ENCODE measurements around the gene PSD4.

PSD4 gene

DNA sequence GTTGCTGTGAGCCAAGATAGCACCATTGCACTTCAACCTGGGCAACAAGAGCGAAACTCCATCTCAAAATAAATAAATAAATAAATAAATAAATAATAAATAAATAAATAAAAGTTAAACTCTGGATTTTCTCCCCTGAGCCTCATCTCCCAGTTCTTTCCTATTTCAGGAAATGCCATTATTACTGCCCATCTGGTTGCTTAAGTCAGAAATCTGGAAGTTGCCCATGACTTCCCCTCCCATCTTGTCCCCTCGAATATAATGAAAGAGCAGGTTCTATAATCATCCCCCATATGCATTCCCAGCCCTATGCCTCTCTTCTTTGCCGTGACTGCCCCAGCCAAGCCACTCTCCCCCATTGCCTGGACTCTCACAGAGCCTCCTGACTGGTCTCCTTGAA lies 4.2 kb upstream of the PSD4 start:
- no peak for DNase-seq

DNA sequence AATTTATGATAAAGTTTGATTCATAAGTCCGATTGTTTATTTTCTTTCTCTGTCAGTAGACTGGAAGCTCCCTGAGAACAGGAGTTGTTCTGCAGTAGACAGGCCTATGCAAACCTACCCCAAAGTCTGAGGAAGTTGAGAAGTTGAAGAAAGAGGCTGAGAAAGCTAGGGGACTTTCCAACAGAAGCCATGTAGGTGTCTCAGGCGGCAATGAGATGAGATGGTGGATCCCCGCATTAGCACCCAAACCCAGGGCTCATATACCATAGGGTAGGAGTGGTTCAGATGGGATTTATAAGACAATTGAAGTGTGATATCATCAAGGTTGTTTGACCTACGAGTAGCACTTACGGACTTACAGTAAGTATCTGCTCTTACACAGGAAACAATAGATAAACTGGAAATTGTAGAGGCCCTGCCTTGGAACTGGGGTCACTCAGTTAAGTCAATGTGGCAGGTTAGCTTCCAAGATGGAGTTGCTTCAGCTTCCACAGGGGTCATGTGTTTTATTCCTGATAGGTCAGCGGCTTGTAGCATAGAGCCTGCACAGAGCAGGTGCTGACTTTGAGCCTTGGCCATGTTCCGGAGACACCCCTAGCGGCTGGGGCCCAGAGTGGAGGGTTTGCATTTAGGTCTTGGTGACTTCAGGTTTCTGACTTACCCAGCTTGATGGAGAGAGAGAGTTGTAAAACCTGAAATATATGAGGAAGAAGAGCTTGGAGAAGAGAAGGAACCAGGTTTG lies 2.3 kb upstream of the PSD4 start:
- no peak for DNase-seq

DNA sequence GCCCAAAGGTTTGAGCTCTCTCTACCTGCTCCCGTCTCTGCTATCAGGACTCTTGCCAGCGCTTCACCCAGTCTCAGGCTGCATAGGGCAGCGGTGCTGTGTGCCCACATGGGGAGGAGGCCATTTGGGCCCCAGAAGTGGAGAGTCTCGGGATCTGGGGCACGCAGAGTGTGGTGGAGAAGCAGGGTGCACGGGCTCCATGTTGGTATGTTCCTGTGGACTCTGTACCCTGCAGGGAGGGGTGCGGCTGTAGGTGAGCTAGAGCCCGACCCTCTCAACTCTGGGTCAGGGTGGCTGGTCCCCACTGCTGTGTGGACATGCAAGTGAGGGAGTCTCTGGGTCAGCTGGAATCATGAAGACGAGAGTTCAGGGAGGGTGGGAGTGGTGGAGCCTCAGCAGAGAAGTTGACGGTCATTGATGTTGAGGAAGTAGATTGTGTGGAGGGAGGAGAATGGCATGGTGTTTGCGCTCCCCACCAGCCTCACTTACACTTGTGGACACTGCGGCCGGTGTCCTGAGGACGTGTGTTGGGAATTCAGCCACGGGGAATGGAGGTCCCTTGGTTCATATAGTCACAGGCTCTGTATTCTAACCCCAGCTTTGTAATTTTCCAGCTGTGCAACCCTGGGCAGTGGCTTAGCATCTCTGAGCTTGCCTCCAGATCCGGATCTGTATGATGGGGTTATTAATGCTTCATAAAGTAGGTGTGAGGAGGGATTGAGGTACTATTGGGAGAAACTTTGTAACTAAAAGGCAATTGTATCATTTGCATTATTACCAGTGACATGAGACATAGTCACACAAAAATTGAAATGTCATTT lies 840 bp upstream of the PSD4 start:
- DNase-seq, result no peak

DNA sequence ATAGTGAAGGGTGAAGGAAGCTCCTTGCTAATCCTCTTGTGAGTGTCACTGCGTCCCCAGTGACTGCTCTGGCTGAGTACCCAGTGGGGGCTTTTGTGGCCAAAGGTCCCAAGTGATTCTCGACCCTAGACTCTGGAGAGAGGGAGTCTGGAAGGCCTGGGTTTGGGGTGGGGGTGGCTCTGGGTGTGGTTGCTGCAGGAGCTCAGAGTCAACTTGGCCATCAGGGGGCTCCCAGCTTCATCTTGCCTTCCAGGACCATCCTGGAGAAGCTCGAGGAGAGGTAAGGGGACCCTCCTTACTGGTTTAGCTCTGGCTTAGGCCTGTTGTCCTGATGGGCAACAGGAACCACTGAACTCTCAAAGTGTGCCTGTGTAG lies 592 bp downstream of the PSD4 start:
- DNase-seq, result no peak

DNA sequence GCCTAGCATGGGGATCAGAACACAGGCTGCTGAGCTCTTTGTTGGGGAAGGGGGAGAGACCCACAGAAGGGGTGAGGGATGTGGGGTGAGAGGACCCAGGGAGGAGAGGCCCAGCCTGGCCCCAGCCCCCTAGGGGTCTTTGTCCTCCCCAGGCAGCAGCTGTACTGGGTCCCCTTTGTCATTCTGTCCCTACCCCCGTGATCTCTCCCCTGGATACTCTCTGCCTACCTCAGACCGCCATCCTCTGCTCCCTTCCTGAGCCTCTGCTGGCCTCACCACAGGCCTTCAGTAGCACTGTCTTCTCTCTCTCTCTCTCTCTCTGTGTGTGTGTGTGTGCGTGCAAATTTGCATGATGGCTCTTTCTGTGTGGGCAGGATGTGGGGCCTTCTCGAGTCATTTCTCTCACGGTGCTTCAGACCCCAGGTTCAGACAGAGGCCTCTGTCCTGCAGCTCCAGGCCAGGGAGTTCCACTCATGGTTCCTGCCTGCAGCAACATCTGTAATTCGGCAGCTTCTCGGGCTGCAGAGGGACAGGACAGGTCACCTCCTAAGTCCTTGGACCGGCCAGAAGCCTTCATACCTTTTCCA lies 1.4 kb downstream of the PSD4 start:
- DNase-seq, result no peak

DNA sequence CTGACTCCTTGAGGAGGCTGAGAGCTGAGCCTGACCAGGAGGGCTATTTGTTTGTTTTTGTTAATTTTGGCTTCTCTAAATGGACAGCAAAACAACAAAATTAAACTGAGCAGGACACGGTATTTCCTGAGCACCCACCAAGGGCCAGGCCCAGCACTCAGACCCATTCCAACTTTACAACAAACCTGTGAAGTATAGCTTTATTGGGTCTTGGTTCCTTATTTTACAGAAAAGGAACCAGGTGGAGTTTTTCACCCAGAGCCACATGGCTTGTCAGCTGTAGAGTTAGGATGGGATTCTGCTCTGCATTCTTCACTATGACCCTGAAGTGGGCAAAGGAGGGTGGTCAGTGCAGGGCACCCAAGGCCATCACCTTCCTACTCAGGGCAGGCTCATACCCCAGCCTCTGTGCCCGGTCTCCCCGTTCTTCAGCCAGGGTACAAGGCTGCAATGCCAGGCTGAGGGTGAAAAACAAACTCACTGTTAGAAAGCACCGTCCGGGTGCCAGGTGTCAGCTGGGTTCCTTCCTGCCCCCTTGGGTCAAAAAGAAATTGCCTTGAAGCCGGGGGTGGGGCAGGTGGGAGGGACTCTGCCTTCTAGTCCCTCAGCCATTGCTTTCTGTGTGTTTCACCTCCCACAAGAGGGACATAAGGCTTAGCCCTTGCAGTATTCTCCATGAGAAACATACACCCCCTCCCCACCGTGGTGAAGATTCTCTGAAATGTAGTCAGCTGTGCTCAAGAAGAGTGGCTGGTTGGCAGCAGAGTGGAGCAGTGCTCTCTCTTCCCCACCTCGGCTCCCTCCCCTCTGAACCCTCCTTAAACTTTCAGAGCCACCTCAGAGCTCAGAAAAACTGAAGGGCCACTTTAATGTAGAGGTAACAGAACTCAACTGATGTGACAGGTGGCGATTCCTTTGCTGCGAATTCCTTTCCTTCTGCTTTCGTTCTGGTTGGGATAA lies 2.2 kb downstream of the PSD4 start:
- DNase-seq, result no peak

DNA sequence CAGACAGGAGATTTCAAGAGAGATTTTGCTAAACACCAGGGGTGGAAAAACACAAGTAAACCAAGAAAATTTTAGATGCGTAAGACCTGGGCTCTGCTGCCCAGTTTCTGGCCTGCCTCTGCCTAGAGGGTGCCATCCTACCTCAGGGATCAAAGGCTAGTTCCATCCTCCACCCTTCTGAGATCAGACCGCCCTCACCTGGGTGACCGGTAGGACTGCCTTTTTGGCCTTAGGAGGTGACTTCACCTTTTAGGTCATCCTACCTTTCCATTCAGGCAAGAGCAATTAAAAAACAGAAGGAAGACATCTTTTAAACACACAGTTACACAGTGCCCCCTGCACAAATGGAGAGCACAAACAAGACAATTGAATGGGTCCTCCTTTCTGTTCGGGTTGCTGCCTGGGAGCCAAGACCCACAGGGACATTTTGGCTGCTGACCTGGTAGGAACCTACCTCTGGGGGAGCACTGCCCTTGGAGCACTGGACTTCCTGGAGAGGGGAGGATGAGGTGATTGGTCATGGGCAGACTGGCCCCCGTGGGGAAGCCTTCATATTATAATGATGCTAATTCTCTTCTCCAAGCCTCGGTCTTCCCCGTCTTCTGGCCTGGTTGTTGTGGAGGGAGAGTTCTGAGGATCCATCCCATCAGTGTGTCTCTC lies 3.1 kb downstream of the PSD4 start:
- DNase-seq, result no peak

DNA sequence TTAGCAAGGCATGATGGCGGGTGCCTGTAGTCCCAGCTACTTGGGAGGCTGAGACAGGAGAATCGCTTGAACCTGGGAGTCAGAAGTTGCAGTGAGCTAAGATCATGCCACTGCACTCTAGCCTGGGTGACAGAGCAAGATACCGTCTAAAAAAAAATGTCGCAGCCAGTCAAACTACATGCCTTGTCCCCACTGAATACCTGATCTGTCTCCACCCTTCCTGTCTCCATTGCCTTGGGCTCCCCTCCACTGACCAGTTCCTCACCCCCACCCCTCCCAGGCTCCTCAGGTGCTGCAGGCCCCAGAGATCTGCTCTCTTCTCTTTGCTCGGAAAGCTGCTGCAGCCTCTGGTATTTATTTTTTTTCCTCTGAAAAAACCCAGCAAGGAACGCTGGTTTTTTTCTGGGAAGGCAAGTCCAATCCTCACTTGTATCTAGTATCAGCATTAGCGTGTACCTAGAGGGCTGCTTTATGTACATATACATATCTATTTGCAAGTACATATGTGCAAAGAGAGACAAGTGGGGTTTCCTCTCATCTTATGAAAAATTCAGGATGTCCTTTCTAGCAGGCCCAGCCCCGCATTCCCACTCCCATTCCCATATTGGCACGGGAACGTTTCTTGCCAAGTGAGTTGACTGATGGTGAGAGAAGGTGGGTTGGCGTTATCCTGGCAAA lies 4.4 kb downstream of the PSD4 start:
- no peak for DNase-seq

DNA sequence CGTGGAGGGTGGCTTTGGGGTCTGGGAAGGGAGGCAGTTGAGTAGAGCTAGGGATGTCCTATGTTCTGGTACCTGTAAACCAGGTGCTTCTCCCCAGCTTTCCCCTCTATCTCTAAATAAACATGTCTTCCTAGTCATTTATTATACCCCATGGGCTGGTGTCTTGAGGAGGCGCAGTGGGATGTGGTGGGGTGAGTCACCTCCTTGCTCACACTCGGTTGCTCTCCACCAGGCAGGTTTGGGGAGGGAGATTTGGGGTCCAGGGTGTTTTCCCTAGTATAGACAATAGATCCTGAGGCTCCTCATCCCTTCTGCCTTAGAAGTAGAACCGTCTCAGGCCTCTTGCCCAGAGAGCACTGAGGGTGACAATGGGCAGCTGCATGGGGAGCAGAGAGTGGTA lies 5.1 kb downstream of the PSD4 start:
- DNase-seq, result no peak

DNA sequence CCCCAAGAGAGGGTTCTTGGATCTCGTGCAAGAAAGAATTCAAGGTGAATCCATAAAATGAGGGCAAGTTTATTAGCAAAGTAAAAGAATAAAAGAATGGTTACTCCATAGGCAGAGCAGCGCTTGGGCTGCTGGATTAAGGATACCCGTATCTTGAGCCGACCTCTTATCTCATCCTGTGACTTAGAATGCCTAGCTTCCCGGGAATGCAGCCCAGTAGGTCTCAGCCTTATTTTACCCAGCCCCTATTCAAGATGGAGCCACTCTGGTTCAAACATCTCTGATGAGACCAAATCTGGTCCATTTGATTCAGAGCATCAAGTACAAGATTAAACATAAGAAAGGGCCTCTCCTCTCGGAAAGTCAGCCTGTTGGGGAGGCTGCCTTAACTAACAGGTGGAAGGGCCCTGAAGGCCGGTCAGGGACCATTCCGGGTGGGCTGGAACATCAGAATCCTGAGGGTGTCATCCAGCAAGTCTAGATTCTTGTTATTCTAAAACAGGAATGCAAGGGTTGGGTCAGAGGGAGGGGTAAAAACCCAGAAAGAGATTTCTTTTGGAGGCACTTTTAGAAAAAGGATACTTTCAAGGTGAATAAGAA lies 5.8 kb downstream of the PSD4 start:
- DNase-seq, result no peak

DNA sequence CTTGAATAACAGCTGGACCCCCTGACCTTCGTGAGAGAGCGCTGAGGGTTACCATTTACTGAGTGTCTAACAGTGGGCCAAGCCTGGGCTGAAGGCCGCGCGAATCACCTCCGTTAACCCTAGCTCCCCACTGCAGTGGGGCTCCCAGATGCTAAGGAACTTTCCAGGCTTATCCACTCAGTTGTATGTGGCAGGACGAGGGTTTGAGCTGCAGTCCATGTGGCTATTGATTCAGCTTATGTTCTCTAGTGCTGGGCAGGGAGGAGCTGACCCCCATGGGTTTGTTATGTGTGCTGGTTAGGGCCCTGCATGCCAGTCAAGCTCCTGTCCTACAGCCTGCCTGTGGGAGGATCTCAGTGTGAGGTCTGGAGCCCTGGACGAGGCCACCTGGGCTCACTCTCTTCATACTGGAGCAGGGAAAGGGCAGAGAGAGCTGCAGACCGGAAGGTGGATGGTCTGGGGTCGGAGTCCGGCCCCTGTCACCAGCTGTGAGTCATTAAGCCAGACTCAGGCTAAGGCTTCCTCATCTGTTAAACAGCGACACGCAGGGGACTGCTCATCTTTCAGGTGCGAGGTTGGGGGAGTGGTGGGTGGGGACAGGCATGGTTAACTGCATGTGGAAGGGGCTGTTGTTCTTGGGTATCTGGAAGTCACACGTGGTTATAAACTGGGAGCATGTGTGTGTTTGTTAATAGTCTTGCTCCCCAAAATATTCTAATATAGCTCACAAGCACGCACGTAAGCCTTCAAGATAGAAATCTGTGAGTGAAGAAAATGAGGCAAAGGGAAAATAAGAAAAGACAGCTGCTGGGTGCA lies 6.6 kb downstream of the PSD4 start:
- DNase-seq, result no peak

DNA sequence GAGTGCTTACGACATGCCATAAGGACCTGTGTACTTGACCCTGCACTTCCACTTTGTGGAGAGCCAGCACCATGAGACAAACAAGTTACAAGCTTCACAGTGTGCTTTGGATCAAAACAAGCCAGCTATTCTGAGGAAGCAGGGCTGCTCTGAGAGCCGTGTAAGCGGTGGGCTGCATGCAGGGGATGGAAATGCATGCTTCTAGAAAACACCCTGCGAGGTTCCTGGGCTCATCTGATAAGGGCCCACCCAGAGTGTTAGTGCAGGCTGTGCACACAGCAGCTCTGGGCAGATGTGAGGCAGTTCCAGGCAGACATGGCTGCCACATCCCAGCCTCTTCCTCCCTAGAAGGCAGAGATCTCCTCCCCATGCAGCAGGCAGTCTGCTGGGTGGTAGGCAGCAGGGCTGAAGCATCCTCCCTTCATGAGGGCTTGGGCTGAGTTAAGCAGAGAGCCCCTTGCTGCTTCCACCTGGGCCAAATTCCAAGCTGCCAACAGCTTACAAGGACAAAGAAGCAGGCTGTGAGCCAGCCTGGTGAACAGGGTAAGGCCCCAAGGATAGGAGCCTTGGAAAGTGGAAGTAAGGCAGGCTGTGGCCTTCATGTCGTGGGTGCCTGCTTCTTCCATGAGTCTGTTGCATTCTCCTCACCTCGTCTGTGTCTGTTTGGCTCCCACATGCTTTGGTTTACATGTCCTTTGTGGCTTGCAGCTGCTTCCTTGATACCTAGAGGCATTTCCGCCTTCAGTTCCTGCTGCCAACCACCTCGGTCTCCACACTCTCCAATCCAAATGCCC lies 7.7 kb downstream of the PSD4 start:
- no peak for DNase-seq

DNA sequence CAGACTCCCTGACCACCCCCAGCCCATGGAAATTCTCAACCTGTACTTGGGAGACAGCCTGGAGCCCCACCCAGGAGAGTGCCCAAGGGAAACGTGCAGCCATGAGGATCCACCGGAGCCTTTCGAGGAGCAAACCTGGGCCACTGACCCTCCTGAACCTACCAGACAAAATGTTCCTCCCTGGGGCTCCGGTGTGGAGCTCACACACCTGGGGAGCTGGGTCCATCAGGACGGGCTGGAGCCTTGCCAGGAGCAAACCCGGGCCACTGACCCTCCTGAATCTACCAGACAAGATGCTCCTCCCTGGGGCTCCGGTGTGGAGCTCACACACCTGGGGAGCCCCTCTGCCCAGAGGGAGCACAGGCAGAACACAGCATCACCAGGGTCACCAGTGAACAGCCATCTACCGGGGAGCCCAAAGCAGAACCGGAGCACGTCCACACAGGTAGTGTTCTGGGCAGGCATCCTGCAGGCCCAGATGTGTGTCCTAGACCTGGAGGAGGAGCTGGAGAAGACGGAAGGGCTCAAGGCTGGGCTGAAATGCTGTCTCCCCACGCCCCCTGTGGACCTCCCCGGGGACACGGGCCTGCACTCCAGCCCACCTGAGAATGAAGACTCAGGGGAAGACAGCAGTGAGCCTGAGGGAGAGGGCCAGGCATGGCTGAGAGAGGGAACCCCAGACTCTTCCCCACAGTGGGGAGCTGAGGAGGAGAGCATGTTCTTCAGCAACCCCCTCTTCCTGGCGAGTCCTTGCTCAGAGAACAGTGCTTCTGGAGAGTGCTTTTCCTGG lies 8.9 kb downstream of the PSD4 start:
- DNase-seq, result no peak

DNA sequence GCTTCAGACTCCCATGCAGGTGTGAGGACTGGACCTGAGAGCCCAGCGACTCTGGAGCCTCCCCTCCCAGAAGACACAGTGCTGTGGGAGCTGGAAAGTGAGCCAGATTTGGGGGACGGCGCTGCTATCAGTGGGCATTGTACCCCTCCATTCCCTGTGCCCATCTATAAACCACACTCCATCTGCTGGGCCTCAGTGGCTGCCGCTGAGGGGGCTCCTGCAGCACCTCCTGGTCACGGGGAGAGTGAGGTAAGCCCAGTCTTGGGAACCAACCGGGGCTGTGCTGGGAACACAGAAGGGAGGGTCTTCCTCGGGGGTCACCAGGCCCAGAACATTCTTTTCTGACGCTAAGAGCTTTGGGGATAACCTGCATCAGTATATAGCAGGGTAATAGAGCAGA lies 9.5 kb downstream of the PSD4 start:
- DNase-seq, result no peak

DNA sequence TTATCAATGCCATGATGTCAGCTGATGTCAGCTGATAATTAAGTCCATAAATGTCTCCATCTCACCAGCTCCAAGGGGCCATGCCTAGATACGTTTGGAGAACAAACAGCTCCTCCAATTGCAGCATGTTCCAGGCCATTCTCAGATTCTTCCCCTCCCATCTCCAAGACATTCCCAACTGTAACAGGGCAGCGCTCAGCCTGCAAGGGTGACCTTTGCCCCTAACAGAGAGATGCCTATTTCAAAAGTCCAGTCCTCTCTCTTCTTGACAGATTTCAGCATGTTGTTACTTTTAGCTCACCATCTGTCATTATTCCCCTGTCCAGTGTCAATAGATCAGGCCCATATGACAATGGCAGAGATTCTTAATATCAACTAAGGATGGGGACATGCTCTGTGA lies 9.9 kb downstream of the PSD4 start:
- DNase-seq, result no peak

DNA sequence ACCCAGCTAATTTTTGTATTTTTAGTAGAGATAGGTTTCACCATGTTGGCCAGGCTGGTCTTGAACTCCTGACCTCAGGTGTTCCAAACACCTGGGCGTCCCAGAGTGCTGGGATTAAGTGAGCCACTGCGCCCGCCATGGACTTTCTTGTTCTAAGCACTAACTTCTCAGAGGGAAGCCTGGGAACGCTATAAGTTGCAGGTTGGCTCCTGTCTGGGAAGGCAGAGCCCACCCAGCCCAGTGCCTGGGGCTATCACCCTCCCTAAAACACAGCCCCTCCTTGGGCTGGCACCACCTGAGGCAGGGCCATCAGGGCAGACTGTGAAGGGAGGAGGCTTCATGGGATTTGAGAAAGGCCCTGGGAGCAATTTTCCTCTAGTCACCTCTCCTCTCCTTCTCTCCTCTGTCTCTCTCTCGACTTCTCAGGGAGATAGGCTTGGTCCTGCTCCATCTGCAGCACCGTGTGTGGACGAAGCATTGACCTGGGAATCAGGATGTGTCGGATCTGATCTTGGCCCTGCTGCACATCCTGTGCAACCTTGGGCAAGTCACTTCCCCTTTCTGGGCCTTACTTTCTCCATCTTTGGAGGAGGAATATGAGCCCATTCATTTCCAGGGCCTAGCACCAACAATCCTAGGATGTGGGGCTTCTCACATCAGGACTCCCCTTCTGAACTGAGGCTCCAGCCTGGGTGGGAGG lies 10.9 kb downstream of the PSD4 start:
- DNase-seq, result no peak

DNA sequence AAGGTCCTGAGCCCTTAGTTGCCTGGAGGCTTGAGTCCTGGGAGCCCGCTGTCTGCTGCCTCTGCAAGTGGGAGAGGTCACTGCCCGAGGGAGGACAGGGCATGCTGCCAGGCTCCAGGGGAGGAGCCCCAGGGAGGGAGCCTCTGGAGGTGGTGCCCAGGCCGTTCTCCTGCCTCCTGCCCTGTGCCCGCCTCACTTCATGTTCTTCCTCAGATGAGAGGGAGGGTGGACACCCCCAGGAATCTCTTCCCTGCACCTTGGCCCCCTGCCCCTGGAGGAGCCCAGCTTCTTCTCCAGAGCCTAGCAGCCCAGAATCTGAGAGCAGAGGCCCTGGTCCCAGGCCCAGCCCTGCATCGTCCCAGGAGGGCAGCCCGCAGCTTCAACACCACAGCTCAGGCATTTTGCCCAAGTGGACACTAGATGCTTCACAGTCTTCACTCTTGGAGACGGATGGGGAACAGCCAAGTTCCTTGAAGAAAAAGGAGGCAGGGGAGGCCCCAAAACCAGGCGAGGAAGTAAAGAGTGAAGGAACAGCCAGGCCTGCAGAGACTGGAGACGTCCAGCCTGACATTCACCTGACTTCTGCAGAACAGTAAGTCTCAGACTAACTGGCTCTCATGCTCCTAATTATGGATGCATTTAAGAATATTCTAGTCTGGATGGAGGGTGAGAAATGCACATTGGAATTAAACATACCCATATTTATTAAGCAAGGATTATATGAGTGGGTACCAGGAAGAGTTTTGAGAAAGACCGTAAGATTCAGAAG lies 12.1 kb downstream of the PSD4 start:
- DNase-seq, result no peak
